ENCODE data around the gene GRPEL2.

GRCh38 chr5:149358868-149359495, 13.7 kb downstream of the GRPEL2 start:
- TF ChIP-seq CTCF (IDR thresholded peaks at IDR 0.05; ENCODE audit: low read depth, low read length) (no peak), EZH2phosphoT487 (IDR thresholded peaks at IDR 0.05; ENCODE audit: low read depth) (no peak)

Measured in OCI-LY3 (cell line).